Stimulated activated CD4-positive, alpha-beta T cell treated with anti-CD3 and anti-CD28 coated beads, Interleukin-1b, Interleukin-23, amount 100 ng/mL, for 24 hours (primary cell): Measurements from ENCODE around the gene SLC8A3.

Source experiments
- DNase-seq, 4 experiments: peaks; one replicate each; pipeline ENCODE4 v3.0.0-alpha.2; 2020; ENCODE audit warnings: low read depth in 4 of 4, low spot score in 1 of 4

SLC8A3 gene

GRCh38 chr14:70029296-70030132 is 159.2 kb downstream of the SLC8A3 start:
- no peak for DNase-seq

DNA sequence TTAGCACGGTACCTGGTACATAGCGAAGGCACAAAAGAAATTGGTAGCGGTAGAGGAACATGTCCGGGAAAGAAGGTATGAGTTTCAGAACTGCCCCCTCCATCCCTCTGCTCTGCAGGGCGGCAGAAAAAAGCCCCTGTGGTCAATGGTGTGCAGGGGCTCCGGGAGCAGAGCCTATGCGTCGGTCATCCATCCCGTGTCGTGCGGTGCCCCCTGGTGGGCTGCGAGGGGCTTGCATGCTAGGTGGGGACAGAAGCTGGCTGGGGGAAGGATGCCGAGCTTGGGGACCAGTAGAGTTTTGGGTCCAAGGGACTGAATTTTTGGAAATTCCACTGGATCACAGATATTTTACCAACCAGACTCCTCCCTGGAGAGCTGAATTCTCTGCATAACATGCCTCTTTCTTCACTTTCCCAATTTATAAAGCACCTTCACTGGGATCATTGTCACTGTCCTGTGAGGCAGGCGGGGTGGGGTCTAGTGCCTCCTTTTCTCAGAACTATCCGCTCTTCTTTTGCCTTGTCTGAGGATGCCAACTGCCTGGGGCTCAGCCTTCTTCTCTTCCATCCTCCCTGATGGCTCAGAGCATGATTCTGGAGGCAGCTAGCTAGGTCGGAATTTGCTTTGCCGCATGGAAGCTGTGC is 160.8 kb downstream of the SLC8A3 start:
- DNase-seq: peak; percentile 27 to 58 (median 54)

GRCh38 chr14:70023871-70024270 is 164.9 kb downstream of the SLC8A3 start:
- no peak for DNase-seq

DNA sequence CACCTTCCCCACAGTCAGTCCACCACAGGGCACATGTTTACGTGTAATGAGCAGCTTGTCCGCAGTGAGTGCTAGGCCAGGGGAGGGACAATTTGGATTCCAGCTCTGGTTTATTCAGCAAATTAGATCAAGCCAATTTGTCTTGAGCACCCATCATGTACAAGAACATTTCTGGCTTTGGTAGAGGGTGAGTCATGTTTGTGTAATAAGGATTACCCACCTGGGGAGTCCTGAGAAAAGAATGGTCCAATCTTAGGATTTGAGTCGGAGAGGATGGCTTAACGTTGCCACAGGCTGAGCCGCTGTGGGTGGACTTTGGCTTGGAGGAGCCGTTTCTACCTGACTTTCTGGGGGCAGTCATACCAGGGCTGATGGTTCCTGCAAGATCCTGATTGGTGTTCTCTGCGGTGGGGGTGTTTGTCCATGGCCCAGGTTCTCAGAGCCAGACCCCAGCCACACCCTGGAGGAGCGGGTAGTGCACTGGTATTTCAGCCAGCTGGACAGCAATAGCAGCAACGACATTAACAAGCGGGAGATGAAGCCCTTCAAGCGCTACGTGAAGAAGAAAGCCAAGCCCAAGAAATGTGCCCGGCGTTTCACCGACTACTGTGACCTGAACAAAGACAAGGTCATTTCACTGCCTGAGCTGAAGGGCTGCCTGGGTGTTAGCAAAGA is 165.8 kb downstream of the SLC8A3 start:
- DNase-seq: no peak

GRCh38 chr14:70021548-70022220 is 167.1 kb downstream of the SLC8A3 start:
- DNase-seq: no peak

- no peak for DNase-seq
Observed at GRCh38 chr14:70020352-70021170, 168.2 kb downstream of the SLC8A3 start.

GRCh38 chr14:70019695-70020094 is 169.1 kb downstream of the SLC8A3 start:
- no peak for DNase-seq

DNA sequence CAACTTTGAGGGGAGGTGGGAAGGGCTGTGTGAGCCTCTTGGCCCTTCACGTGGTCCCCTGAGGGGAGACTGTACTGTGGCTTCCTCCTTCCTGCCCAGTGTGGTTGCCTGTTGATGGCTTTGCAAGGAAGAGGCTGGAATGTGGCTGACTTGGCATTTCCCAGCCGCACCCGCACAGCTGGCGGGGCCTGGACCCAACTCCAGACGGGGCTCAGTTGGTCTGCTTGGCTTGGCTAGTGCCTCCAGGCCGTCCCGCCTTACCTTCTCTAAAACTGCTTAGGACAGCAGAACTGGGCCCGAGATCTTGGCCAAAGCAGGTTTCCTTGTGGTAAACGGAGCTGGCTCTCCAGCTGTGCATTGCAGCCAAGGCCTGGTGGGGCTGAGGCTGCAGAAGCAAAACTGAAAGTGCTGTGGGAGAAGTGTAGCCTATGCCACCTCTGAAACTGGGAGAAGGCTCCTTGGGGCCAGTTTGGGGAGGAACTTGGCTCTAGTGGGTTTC is 170.0 kb downstream of the SLC8A3 start:
- no peak for DNase-seq

GRCh38 chr14:70018230-70018629 is 170.5 kb downstream of the SLC8A3 start:
- no peak for DNase-seq

DNA sequence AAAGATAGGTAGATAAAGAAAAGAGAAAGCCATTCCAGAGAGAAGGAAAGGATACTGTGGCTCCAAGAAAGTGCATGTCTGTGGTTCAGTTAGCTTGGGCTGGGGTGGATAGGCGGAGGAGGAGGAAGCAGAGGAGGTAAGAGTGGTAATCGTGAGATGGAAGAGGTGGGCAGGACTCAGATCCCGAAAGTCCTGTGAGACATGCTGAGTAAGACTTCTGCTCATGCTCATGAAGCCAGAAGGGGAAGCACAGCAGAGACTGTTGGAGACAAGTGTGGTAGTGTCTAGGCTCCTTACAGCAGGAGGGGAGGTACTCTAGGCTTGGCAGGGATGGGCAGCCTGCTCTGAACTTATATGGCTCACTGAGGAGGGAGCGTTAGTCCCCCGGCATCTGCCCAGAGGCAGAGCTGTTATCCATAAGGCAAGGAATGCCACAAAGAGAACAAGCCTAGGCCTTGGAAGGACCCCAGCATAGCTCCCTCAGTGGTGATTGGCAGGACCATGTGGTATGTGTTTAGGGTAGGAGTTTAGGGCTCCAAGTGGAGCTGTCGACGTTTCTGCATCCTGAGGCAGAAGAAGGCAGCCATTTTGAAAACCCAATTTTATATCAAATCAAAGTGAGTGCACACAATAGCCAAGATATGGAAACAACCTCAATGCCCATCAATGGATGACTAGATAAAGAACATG is 174.2 kb downstream of the SLC8A3 start:
- DNase-seq: no peak

GRCh38 chr14:70013271-70013873 is 175.4 kb downstream of the SLC8A3 start:
- peak in 3 of 4 experiments; percentile 2 to 13 (median 12) for DNase-seq

DNA sequence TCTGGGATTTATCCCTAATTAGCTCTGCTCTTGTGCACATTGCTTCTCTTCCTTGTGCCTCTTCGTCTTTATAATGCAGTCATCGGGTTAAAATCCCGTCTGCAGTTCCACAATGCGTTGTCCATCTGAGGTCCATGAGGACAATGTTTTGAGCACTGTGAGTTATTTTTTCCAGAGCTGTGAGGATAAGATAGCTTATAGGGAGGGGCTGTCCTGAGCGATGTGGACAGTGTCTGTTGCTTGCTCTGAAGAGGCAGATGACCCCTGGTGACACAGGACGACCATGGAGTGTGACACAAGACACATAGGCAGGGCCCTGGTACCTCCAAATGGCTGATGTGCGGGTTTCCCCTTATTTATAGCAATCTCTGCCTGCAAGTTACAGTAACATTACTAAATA is 177.0 kb downstream of the SLC8A3 start:
- no peak for DNase-seq

GRCh38 chr14:70011098-70011497 is 177.7 kb downstream of the SLC8A3 start:
- no peak for DNase-seq

DNA sequence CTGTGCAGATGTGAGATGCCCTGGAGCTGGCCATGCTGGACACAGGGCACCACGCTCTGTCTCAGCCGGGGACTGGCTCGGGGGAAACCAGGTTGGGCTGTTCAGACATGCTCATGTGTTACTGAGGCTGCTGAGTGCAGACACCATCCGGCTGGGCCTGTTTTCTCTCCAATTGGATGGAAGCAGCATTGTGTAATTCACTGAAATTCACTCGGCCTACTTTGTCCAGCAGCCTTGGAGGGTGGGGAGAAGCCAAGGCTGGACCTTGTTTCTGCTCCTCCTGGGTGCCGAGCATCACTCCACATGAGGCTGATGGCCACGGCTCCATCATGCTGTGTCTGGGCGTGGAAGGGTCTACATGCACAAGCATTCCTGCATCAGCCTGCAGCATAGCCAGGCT is 178.8 kb downstream of the SLC8A3 start:
- no peak for DNase-seq

DNA sequence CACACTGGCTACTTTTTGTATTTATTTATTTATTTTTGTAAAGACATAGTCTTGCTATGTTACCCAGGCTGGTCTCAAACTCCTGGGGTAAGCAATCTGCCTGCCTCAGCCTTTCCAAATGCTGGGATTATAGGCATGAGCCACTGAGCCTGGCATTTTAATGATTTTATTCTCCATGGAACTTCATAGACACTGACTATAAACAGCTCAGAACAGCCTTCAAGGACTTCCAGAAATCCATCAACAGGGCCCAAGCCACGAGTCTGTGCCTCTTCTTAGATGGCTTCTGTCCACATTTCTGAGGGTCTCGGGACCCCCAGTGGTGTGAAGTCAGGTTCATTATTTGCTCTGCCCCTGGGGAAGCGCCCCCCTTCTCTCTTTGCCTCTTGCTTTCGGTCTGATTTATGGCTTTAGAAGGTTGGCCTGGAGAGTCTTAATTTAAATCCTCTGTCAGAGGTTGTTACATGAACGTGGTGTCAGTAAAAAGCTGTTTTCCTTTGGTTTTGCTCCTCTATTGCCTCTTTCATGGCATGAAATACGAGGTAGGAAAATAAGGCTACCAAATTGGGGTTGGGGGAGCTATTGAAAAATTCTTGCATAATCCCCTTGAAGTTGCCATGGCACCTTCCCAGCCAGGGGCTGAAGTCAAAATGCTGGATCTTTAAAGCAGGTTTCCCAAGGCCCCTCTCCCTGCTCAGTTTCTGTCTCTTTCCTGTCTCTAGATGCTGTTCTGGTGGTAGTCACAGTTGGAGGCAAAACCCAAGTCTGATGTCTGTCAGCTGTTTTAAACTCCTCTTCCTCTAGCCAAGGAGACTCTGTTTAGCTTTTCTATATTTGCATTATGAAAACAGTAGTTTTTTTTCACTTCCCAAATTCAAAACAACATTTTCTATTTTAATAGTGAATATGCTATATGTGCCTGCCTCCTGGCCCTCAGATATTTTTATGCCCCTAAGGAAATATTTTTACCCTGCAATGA is 180.2 kb downstream of the SLC8A3 start:
- no peak for DNase-seq

GRCh38 chr14:70006699-70007098 is 182.1 kb downstream of the SLC8A3 start:
- DNase-seq: no peak

GRCh38 chr14:70005281-70005805 is 183.4 kb downstream of the SLC8A3 start:
- no peak for DNase-seq

- DNase-seq: no peak
Observed at GRCh38 chr14:70004791-70005190, 184.0 kb downstream of the SLC8A3 start.
